ENCODE results near the gene GPR84. TPM values are rescaled to one million over a fixed set of nuclear protein-coding genes. Genes with fewer than 3 reads are reported as not detected.

GPR84 gene
- total RNA-seq, 1 donor from 2014 or later: not detected

GRCh38 chr12:54381136-54381535 lies 16.9 kb upstream of the GPR84 start:
- Mint-ChIP-seq H3K4me1 (peaks cover 30% of the 10 kb centered on the region), H3K9me3 (no peaks in the 10 kb centered on the region), H3K27ac (ENCODE audit: unreplicated experiment) (no peak overlapping the region), H3K4me3 (no peak overlapping the region), H3K36me3 (ENCODE audit: low read depth) (no peaks in the 10 kb centered on the region), H3K27me3 (ENCODE audit: low read depth) (no peaks in the 10 kb centered on the region)
- TF ChIP-seq CTCF (conservative IDR thresholded peaks at IDR 0.05): no peak
- no peak for DNase-seq (ENCODE audit: low read depth, low spot score)

GRCh38 chr12:54379398-54380201 lies 15.3 kb upstream of the GPR84 start:
- H3K27me3 Mint-ChIP-seq (ENCODE audit: low read depth): no peaks in the 10 kb centered on the region
- H3K4me1 Mint-ChIP-seq: peaks cover 22% of the 10 kb centered on the region
- DNase-seq (ENCODE audit: low read depth, low spot score): peak; percentile 99
- no peaks in the 10 kb centered on the region for H3K9me3 Mint-ChIP-seq
- peak overlapping the region; percentile 35 for H3K27ac Mint-ChIP-seq (ENCODE audit: unreplicated experiment)
- H3K36me3 Mint-ChIP-seq (ENCODE audit: low read depth): no peaks in the 10 kb centered on the region
- H3K4me3 Mint-ChIP-seq: peak overlapping the region; percentile 91
- peak; percentile 100 for TF ChIP-seq CTCF (conservative IDR thresholded peaks at IDR 0.05)

- no peak for TF ChIP-seq CTCF (conservative IDR thresholded peaks at IDR 0.05)
- Mint-ChIP-seq H3K4me3 (peak overlapping the region; percentile 91), H3K4me1 (peaks cover 15% of the 10 kb centered on the region), H3K9me3 (no peaks in the 10 kb centered on the region), H3K36me3 (ENCODE audit: low read depth) (no peaks in the 10 kb centered on the region), H3K27ac (ENCODE audit: unreplicated experiment) (peak overlapping the region; percentile 87), H3K27me3 (ENCODE audit: low read depth) (no peaks in the 10 kb centered on the region)
- DNase-seq (ENCODE audit: low read depth, low spot score): peak; percentile 71
Measured at GRCh38 chr12:54378796-54379397, 14.6 kb upstream of the GPR84 start.

- Mint-ChIP-seq H3K27ac (ENCODE audit: unreplicated experiment) (no peak overlapping the region), H3K27me3 (ENCODE audit: low read depth) (no peaks in the 10 kb centered on the region), H3K4me1 (peaks cover 19% of the 10 kb centered on the region), H3K36me3 (ENCODE audit: low read depth) (no peaks in the 10 kb centered on the region), H3K9me3 (no peaks in the 10 kb centered on the region), H3K4me3 (peak overlapping the region; percentile 87)
- DNase-seq (ENCODE audit: low read depth, low spot score): no peak
- TF ChIP-seq CTCF (conservative IDR thresholded peaks at IDR 0.05): no peak
Measured at GRCh38 chr12:54377797-54378515, 13.7 kb upstream of the GPR84 start.

- DNase-seq (ENCODE audit: low read depth, low spot score): no peak
- Mint-ChIP-seq H3K36me3 (ENCODE audit: low read depth) (no peaks in the 10 kb centered on the region), H3K9me3 (no peaks in the 10 kb centered on the region), H3K4me3 (peak overlapping the region; percentile 70), H3K4me1 (peaks cover 21% of the 10 kb centered on the region), H3K27me3 (ENCODE audit: low read depth) (no peaks in the 10 kb centered on the region), H3K27ac (ENCODE audit: unreplicated experiment) (no peak overlapping the region)
- no peak for TF ChIP-seq CTCF (conservative IDR thresholded peaks at IDR 0.05)
Measured at GRCh38 chr12:54377007-54377406, 12.7 kb upstream of the GPR84 start.
